ENCODE measurements around the gene HLA-F.

HLA-F gene

GRCh38 chr6:29723262-29723665, at the start of gene HLA-F:
Gene HLA-F, plus strand, starts transcription at chr6:29723434. Its CDS starts 30 bp downstream, at chr6:29723464.
- peak; percentile 55 for DNase-seq (ENCODE audit: low read depth)

DNA sequence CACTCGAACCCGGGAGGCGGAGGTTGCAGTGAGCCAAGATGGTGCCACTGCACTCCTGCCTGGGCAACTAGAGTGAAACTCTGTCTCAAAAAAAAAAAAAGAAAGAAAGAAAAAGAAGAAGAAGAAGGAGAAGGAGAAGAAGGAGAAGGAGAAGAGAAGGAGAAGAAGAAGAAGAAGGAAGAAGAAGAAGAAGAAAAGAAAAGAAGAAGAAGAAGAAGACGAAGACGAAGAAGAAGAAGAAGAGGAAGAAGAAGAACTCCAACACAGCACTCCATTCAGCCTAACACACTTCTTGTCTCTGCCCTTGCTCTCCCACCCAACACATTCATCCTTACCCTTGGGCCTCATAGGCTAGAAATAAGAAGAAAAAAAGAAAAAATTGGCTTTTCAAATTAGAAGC, 49.2 kb upstream of the HLA-F start:
- no peak for DNase-seq (ENCODE audit: low read depth)

- no peak for DNase-seq (ENCODE audit: low read depth)
Observed at GRCh38 chr6:29675561-29675960, 47.7 kb upstream of the HLA-F start.

- DNase-seq (ENCODE audit: low read depth) = no peak
Observed at GRCh38 chr6:29676981-29677601, 46.1 kb upstream of the HLA-F start.

DNA sequence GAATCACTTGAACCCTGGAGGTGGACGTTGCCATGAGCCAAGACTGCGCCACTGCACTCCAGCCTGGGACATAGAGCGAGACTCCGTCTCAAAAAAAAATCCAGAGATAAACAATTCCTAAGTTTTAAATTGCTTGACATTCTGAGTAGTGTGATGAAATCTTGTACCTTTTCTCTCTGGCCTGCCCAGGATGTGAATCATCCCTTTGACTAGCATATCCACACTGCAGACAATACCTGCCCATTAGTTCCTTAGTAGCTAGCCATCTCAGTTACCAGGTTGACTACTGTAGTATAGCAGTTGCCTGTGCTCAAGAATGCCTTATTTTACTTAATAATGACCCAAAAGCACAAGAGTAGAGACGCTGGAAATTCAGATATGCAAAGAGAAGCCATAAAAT, 45.1 kb upstream of the HLA-F start:
- DNase-seq (ENCODE audit: low read depth) = no peak

DNA sequence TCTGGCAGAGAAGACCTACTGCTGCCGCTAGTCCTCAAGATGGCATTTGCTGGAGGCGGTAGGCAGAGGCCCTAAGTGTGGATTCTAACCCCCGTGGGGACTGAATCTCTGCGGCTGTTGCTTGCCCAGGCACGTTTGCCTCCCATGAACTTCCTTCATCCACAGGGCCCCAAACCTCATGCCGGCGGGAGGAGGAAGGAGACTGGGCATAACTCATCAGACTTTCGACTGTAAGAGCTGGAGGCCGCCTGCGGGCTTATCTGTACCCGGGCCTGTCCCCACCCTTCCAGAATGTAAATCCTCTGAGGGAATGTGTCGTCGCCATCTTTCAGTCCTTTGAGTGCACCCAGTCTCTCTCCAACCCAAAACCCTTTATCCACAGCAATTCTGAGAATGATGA, 43.3 kb upstream of the HLA-F start:
- no peak for DNase-seq (ENCODE audit: low read depth)

- DNase-seq (ENCODE audit: low read depth) = no peak
Observed at GRCh38 chr6:29680416-29680815, 42.8 kb upstream of the HLA-F start.

GRCh38 chr6:29680904-29681303, 42.3 kb upstream of the HLA-F start, which contains the start of gene ZFP57:
Gene ZFP57, minus strand, starts transcription at chr6:29681152. Its CDS starts 4,149 bp downstream, at chr6:29677003.
- no peak for DNase-seq (ENCODE audit: low read depth)

- DNase-seq (ENCODE audit: low read depth) = no peak
Observed at GRCh38 chr6:29681811-29682210, 41.4 kb upstream of the HLA-F start.

DNA sequence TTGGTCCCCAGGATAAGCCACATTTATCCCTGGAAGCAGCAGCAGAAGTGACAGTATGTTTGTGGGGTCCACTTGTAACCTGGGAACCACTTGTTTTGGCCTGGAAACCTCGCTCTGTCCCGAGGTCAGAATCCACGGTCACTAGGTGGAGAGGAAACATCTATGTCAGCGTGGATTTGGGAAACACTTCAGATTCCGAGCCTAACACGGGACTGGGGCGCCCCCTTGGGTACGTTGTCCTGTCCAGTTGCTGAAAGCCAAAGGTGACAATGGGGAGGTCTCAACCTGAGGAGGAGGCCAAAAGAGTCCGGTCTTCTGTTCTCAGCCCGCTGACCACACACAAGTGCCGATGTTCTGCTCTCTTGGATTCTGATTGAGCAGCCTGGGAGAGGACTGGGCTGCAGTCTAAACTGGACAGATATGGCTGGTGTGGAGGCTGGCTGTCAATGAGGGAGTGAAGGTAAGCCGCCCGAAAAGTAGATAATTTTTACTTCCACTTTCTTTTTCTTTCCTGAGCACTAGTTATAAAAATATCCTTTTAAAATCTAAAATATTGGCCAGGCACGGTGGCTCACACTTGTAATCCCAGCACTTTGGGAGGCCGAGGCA, 37.4 kb upstream of the HLA-F start:
- no peak for DNase-seq (ENCODE audit: low read depth)

- no peak for DNase-seq (ENCODE audit: low read depth)
Observed at GRCh38 chr6:29694637-29695036, 28.6 kb upstream of the HLA-F start.

DNA sequence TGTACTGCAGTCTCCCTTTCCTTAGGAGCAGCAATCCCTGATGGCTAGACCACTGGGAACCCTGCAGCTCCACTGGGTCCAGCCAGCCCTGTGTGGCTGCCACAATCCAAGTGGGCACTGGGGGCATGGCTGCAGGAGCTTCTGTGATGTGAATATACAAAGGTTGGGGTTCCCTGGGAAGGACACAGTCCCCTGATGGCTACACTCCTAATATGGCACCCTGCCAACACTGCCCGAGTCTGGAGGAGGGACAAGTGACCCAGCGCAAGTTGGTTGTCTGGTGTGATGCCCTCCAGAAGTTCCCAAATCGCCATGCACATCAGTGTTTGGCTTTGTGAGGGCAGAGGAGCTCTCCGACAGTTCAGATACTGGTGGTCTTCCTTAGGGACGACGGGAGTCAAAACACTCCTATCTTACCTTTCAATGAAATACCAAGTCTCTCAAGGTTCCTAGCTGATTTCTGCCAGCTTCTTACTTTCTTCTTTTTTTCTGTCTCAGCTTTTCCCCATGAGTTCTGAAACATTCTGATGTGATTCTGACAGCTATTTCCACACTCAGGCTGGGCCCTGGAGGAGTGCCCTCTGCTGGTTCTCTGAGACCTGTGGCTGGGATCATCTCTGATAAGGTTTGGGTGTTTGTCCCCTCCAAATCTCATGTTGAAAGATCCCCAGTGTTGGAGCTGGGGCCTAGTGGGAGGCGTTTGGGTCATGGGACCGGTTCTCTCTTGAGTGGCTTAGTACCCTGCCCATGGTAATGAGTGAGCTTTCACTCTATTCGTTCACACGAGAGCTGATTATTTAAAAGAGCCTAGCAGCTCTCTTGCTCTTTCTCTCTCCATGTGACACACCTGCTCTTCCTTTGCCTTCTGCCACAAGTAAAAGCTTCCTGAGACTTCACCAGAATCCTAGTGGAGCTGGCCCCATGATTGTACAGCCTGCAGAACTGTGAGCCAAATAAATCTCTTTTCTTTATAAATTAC, 26.8 kb upstream of the HLA-F start:
- no peak for DNase-seq (ENCODE audit: low read depth)

GRCh38 chr6:29702519-29703103, 20.6 kb upstream of the HLA-F start:
- DNase-seq (ENCODE audit: low read depth) = peak; percentile 59

DNA sequence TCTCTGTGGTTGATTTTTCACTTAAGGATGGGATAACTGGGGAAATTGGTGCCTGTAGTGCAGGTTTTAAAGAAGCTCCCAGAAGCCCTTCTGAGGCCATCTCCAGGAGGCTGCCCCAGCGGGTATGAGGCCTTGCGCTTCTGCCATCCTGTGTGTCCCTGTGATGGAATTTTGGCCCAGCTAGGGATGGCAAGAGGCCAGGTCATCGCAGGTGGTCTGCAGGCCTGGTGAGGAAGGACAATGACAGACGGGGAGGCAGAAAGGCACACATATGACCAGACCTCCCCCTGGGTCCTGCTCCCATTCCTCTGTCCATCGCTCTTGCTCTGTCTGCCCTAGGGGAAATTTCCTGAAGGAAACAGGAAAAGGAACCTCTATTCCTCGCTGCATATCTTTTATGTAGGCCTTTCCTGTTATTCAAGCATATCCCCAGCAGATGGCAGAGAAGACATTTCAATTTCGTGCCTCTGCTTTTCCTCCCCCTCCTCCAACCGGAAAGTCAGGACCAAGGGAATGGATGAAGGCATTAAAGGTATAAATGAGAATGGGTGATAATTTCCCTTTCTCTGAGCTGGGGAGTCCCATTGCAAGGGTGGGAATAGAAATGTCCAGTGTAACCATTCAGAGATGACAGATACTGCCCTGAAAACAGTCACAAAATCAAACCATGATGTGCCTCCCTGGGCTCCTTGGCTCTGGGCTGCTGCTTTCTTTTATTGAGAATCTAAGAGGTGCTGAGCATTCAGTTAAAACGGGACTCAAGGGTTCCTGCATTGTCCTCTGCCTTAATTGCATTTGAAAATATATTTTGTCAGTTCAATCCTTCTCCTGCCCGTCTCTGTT, 17.6 kb upstream of the HLA-F start:
- no peak for DNase-seq (ENCODE audit: low read depth)

DNA sequence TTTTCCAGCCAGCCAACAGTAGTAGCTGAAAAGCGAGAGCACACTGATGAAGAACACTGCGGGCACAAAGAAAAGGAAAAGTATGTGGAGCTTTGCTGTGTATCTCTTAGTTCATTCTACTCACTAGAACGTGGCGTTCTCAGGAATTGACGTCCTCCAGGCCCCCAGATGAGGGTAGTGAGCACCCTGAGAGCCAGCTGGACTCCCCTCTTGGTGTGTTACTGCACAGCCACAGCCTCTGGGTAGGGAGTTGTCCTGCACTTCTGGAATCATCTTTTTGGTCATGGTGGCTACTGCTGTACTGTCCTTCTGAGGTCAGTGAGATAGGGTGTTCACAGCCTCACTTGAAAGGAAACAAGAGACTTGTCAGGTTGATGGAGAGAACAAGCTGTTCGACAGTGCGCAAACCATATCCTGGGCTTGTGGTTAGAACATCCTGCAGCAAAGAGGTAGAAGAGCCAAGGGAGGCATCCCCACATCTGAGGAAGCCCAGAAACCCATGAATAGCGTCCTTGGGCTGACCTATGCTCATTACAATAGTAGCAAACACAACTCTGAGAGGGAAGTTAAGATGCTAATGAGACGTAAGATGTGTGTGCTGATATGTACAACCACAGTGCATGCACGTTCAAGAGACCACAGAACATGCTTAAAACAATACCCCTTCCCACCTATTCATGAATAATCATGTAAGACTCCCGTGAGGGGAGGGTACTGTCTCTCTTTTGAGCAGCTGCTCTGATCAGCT, 14.6 kb upstream of the HLA-F start:
- no peak for DNase-seq (ENCODE audit: low read depth)

- DNase-seq (ENCODE audit: low read depth) = no peak
Observed at GRCh38 chr6:29709188-29709587, 14.0 kb upstream of the HLA-F start.

GRCh38 chr6:29710281-29710941, 12.8 kb upstream of the HLA-F start:
- no peak for DNase-seq (ENCODE audit: low read depth)

DNA sequence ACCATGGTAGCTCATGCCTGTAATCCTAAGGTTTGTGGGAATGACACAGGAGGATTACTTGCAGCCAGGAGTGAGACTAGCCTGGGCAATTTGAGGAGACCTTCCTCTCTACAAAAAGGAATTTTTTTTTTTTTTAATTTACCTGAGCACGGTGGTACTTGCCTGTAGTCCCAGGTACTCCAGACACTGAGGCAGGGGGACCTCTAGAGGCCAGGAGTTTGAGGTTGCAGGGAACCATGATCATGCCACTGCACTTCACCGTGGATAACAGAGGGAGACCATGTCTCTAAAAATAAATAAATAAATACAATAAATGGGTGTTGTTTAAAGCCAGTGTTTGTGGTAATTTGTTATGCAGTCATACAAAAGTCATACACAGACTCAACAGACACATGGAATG, 2.4 kb upstream of the HLA-F start:
- no peak for DNase-seq (ENCODE audit: low read depth)

- peak; percentile 64 for DNase-seq (ENCODE audit: low read depth)
Observed at GRCh38 chr6:29723666-29724588, 693 bp downstream of the HLA-F start.

Measured in stimulated activated CD8-positive, alpha-beta memory T cell treated with anti-CD3 and anti-CD28 coated beads, Interleukin-7, amount 100 ng/mL, for 24 hours (primary cell).